ENCODE data around the gene TRIM34.
"Not testable (repeated sequence)": the region's sequence is repeated elsewhere in the genome, so short reads cannot be mapped to it uniquely, and the experiment has no call there.

Gene TRIM34, protein sequence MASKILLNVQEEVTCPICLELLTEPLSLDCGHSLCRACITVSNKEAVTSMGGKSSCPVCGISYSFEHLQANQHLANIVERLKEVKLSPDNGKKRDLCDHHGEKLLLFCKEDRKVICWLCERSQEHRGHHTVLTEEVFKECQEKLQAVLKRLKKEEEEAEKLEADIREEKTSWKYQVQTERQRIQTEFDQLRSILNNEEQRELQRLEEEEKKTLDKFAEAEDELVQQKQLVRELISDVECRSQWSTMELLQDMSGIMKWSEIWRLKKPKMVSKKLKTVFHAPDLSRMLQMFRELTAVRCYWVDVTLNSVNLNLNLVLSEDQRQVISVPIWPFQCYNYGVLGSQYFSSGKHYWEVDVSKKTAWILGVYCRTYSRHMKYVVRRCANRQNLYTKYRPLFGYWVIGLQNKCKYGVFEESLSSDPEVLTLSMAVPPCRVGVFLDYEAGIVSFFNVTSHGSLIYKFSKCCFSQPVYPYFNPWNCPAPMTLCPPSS

DNA sequence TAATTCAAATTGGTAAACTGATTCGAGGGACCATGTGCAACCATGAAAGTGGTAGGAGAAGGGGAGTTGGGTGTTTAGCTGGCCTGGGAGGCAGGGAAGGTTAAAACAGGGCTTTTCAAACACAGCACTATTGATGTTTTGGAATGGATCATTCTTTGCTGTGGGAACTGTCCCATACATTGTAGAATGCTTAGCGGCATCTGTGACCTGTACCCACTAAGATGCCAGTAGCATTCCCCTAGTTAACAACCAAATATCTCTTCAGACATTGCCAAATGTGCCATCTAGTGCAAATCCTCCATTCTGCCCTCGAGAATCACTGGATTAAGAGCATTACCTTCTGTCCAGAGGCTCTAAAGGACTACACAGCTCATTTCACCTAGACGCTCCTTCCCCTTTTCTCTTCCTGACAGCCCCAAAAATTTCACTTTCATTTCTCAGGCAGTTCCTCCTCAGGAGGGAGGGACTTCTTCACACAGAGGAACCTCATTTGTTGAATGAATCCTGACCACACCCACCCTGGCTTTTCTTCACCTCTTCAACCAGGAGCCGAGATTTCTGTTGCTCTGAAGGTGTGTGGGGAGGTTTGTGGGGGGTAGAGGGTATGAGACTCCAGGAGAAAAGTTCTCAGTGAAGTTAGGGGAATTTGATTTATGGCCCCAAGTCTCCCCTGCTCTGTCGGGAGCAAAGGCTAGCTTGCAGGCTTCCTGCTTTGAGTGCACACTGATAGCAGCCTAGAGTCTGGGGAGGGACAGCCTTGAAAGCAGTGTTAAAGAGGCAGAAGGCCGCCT is at the start of gene TRIM34:
TSS of gene TRIM34 (plus strand) at position 513 of the 791 bp plus-strand sequence. CDS start 7,331 bp downstream, outside the sequence.
- no peak for DNase-seq

DNA sequence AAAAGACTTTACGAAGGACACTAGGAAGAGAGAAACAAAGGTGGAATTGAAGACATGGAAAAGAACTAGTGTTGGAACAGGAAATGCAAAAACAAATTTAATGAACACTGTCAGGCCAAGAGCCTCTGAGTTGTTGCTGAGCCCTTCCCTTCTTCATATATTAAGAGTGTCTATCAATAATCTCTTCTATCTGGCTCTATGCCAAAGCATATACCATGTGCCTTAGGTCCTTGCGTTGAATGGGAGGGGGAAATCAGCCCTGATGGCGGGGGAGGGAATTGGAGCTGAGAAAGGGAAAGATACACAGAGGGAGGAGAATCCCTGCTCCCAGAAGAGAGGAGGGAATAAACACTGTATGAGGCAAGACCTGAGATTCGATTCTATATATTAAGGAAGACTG is 49.6 kb upstream of the TRIM34 start:
- DNase-seq, result no peak

DNA sequence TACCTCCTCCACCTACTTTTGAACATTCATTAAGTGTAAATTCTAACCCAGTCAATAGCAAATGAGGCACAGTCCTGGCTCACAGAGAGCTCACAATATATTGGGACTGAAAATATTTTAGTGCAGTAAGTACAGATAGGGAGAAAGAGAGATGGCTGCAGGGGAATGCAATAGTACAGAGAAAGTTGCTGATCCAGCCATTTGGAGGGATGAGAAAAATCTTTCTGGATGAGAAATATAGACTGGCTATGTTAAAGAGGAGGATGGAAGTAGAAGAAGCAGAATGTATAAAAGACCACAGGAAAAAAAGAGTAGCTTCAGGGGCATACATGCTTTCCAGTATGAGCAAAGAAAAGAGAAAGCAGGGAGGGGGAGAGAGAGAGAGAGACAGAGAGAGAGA is 47.7 kb upstream of the TRIM34 start:
- no peak for DNase-seq

DNA sequence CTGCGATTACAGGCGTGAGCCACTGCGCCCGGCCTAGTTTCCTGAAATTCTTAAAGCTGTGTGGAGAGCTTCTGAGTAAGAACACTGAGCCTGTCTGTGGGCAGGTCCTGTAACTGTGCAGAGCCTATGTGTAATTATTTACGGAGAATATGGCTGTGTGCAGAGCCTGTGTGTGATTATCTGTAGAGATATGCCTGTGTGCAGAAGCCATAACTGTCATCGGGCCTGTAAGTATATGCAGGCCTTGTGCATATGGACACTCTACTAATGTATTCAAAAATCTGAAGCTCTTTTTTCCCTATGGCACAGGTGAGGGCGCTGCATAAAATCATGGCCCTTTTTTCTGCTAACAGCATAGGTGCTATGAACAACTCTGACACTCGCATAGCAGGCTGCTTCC is 44.2 kb upstream of the TRIM34 start, which contains the start of gene OR52B6:
TSS of gene OR52B6 (plus strand) at position 301 of the 400 bp plus-strand sequence. CDS start at position 301, 0 bp downstream.
- no peak for DNase-seq

DNA sequence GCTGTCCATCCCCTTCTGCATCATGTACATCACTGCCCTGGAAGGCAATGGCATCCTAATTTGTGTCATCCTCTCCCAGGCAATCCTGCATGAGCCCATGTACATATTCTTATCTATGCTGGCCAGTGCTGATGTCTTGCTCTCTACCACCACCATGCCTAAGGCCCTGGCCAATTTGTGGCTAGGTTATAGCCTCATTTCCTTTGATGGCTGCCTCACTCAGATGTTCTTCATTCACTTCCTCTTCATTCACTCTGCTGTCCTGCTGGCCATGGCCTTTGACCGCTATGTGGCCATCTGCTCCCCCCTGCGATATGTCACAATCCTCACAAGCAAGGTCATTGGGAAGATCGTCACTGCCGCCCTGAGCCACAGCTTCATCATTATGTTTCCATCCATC is 43.8 kb upstream of the TRIM34 start:
- DNase-seq, result no peak

DNA sequence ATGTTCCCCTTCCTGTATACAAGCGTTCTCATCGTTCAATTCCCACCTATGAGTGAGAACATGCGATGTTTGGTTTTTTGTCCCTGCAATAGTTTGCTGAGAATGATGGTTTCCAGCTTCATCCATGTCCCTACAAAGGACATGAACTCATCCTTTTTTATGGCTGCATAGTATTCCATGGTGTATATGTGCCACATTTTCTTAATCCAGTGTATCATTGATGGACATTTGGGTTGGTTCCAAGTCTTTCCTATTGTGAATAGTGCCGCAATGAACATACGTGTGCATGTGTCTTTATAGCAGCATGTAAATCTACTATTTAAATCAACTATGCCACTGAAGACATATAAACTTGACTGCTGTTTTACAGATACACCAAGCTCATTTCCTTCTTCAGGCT is 40.3 kb upstream of the TRIM34 start:
- DNase-seq, result not testable (repeated sequence)

DNA sequence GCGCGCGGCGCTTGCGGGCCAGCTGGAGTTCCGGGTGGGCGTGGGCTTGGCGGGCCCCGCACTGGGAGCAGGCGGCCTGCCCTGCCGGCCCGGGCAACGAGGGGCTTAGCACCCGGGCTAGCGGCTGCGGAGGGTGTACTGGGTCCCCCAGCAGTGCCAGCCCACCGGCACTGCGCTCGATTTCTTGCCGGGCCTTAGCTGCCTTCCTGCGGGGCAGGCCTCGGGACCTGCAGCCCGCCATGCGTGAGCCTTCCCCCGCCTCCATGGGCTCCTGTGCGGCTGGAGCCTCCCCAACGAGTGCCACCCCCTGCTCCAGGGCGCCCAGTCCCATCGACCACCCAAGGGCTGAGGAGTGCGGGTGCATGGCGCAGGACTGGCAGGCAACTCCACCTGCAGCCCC is 34.9 kb upstream of the TRIM34 start:
- DNase-seq, result not testable (repeated sequence)

DNA sequence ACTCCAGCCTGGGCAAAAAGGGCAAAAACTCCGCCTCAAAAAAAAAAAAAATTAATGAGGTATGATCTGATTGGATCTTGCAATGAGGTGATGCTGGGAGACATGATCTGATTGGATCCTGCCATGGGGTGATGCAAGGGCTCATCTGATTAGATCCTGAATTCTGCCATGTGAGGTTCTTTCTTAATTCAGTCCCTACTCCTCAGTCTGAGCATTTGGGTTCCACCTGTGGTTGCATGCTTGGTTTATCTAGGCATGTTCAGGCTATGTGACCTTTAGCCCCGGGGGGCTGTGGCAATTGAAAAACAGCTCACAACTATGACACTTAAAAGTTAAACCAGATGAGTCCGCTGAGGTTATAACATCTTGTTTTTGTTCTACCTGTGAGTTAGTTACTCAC is 33.2 kb upstream of the TRIM34 start:
- no peak for DNase-seq

DNA sequence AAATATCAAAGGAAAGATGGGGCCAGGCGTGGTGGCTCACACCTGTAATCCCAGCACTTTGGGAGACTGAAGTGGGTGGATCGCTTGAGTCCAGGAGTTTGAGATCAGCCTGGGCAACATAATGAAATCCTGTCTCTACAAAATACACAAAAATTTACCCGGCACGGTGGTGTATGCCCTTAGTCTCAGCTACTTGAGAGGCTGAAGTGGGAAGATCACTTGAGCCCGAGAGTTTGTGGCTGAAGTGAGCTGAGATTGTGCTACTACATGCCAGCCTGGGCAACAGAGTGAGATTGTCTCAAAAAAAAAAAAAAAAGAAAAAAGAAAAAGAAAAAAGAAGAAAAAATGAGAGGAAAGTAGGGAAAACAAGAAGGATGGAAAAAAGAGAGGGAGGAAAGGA is 32.2 kb upstream of the TRIM34 start:
- DNase-seq, result no peak

DNA sequence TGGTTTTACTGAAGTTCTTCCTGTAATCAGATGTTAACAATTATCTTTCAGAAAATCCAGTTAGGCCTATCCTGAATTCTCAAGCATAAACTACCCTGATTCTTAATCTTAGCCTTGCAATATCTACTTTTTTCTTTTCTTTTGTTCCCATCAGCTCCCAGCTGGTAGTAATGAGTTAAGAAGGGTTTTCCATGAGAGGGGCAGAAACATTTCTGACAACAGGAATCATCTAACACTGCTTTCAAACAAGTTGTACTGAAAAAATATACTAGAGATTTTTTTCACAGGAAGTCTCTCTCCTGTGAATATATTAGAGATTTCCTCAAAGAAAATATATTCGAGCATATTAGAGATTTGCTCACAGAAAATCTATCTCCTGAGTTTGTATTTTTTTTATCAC is 31.7 kb upstream of the TRIM34 start:
- DNase-seq, result no peak

DNA sequence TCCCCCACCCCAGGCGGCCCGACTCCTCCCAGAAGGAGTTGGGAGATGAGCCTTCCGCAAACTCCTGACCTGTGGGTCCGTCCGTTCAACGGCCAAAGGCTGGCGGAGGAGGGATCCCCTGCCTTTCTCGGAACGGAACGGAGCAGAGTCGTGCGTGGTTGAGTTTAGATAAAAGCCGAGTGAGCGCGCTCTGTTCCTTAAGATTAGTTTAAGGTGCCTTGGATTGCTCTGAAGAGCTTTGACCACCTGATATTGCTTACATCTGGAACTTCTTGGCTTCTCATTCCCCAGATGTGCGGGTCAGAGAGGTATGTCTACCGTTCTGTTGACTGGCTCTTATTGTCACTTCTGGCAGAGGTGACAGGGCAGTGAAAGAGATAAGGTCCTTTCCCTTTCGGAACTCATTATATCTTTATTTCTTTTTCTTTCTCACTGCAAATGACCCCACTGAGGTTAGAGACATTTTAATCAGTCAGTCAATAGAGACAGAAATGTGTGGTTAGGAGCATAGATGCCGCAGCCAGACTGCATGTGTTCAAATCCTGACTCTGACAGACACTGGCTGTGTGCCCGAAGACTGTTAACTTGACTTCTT is 28.1 kb upstream of the TRIM34 start, which contains the start of gene TRIM6:
TSS of gene TRIM6 (plus strand) at position 31 of the 595 bp plus-strand sequence. CDS start at position 292, 261 bp downstream.
- no peak for DNase-seq

DNA sequence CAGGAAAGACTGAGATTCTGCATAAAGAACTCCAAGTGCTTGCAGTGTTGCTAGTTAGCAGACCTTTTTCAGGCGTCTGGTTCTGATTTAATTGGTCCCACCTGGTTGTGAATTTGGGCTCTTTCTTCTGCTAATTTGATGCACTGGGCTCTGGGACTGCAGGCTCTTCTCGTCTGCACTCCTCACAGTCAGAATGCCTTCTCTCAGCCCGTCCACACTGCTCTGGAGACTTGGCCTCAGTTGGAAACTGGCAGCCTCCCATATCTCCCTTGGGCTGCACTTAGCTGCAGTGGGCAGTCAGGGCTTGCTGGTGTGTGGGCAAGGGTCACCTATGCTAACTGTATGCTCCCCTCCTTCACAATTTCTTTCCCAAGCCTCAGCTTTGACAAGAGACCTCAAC is 26.8 kb upstream of the TRIM34 start:
- DNase-seq, result no peak

DNA sequence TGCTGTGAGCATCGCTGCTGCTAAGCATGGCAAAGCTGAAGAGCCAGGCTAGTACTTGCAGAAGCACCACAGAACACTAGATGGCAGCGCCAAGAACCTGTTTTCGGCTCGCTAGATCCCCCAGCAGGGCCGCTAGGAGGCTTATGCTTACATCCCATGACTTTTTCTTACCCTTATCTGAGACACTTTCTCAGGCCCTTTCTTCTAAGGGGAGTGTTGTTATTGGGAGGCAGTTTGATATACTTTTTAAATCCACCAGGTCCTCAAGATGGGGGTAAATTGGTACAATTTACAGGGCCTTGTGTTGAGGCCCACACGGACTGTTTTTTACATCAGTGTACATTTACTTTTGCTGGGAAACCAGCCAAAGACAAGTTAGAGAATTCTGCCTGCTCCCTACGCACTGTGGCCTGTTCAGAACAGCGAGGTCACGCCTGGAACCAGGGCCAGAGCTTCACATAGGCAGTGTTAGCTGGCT is 24.4 kb upstream of the TRIM34 start:
- peak; percentile 38 for DNase-seq

DNA sequence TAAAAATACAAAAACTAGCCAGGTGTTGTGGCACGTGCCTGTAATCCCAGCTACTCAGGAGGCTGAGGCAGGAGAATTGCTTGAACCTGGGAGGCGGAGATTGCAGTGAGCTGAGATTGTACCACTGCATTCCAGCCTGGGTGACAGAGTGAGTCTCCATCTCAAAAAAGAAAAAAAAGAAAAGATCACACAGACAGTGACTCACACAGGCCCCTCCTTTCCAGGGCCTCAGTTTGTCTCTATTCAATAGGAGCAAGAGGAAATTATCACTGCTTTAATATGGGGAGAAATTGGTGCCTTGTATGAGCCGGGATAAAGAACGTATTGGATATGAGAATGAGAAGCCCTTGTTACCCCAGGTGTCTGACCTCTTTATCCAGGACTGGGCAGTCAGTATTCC is 22.0 kb upstream of the TRIM34 start:
- DNase-seq, result not testable (repeated sequence)

DNA sequence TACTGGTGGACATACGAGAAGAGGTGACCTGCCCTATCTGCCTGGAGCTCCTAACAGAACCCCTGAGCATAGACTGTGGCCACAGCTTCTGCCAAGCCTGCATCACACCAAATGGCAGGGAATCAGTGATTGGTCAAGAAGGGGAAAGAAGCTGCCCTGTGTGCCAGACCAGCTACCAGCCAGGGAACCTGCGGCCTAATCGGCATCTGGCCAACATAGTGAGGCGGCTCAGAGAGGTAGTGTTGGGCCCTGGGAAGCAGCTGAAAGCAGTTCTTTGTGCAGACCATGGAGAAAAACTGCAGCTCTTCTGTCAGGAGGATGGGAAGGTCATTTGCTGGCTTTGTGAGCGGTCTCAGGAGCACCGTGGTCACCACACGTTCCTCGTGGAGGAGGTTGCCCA is 21.5 kb upstream of the TRIM34 start:
- DNase-seq, result no peak

DNA sequence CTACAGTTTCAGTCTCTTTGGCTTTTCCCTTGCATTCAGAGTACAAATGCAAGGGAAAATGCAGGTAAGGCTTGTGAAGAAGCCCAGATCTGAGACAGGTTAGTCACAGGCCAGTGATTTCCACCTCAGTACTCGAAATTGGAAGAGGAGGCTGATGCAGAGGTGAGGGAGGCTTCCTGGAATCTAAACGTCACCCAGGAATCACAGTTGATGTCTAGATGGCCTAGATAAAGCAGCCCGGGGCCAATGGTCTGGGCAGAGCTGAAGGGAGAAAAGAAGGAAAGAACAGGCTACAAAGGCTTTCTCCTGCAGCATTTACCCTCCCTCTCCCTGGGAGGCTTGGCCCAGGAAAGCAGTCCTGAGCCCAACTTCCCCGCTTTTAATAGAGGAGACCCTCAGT is 19.9 kb upstream of the TRIM34 start:
- DNase-seq, result no peak

DNA sequence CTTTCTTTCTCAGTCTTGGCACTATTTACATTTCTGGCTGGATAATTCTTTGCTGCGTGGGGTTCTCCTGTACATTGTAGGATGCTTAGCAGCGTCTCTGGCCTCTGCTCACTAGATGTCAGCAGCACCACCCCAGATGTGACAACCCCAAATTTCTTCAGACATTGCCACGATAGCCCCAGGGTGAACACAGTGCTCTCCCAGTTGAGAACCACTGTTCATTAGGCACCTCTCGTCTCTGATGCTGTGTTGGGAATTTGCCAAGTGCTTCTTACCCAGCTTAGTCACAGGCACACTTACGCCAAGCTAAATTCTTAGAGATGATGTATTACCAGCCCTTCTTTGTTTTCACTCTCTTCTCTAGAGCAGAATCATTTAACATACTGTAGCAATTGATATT is 19.0 kb upstream of the TRIM34 start:
- peak; percentile 9 for DNase-seq

DNA sequence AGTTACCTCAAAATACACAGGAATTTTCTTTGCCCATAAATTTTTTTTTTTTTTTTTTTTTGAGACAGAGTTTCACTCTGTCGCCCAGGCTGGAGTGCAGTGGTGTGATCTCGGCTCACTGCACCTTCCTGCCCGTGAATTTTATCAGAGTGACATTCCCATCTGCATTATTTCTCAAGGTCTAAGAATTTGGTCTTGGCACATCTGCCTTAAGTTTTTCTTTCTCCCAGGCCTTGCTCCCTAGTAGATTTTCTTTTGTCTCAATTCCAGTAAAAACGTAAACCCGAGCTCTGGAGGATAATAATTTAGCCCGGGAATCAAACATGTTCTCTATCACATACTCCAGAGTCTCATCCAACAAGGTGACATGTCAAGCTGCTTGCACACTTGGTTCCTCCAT is 16.0 kb upstream of the TRIM34 start:
- no peak for DNase-seq

DNA sequence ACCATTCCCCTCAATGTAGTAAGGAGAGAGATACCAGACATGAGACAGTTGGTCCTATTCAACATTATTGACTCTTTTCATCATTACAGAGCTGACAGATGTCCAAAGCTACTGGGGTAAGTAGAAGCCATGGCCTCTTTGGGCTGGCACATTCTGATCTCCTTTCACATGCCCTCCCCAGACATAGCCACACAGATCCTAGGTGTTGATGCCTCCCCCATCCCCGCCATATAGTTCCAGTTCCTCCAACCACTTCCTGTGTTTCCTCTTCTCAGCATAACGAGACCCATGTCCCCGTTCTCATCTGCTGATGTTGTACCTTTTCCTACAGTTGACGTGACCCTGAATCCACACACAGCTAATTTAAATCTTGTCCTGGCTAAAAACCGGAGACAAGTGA is 14.4 kb upstream of the TRIM34 start:
- DNase-seq, result no peak

DNA sequence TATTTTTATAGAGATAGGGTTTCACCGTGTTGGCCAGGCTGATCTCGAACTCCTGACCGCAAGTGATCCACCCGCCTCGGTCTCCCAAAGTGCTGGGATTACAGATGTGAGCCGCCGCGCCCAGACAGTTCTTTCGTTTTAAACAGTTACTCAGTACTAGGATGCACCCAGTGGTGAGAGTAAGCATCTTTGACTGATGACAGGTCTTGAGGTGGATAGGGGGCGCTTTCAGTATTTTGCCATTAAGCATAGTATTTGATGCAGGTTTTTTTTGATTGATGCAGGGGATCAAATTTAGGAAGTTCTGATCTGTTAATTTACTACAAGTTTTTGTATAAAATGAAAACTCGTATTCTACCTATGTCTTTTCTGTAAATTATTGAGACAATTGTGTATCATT is 13.2 kb upstream of the TRIM34 start:
- DNase-seq, result no peak

DNA sequence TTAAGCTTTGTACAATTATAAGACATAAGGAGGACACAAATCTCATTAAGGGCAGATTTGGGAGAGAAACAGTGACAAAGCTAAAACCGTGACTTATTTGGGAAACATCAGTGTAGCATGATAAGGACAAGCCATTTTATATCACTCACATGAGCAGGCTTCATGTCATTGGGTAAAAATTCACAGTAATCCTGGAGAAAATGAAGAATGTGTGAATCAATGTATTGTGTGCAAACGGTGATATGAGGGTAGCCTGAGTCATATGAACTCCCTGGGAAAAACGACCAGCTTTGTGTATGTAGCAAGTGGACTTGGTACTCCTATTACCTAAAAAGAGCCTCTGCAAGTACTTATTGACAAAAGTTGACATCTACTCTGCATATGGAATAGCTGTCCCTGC is 6.0 kb upstream of the TRIM34 start:
- no peak for DNase-seq

DNA sequence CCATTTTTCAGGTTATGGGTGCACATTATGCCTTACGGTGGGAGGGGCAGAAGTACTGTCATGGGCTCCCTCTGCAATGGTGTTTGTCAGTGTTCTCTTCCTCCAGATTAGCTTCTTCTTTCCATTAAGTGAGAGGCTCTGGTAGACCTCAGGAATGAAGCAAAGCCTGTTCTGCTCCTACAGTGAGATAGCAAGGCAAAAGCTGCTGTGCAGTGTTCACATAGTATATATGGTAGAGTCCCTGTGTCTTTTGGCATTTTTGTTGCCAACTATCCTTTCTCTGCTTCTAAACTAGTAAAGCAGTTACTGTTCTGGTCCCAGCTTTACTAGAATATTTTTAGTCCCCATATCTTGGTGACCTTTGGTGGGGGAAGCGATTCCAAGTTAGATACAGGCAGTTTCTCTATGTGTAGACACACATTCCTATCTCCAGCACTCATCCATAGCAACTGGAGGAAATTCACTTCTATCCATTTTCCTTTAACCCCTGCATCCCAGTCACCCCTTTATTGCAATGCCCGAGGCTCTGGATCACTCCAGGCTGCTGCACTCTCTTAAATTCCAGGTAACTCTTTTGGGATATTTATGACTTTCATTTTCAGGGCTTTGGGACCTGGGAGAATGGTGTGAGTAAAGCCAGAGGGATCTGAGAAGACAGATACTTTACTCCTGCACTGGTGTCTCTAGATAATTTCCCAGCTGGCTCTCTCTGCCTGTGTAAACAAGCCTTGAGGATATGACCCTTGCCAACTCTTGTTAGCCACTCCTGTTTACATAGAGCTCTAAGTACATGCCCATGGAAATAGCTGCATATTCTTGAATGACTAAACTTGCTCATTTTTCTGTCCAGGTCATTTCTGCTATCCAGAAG is 3.9 kb upstream of the TRIM34 start:
- DNase-seq, result peak; percentile 31
